Measurements from ENCODE around the gene DOK3. TPM values are rescaled to one million over a fixed set of nuclear protein-coding genes. Genes with fewer than 3 reads are reported as not detected.
A peak's percentile ranks its signal among the peaks of the same experiment; 100 is the strongest.

The DOK3 gene
- total and polyA plus RNA-seq, 2 of the 13 experiments (the other 11 are each of a cell fraction or from before 2014, with no cell fraction given): 1.4 to 1.5 TPM

DNA sequence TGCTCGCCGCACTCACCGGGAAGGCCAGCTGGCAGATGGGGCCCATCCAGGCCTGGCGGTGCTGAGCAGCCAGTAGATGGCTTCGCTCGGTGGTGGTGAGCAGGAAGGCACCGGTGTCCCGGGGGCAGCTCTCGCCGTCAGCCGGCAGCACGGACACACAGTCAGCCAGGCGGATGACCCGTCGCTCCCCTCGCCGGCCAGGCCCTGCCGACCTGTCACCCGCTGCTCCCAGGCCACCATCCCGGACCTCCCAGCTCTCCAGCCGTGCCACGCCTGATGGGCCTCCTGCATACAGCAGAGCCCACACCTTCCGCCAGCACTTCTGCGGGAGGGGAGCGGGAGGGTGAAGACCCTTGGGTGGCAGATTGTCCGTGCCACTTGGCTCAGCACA, 1.4 kb downstream of the DOK3 start:
- ATAC-seq (no peak), DNase-seq (ENCODE audit: low spot score) (no peak), FAIRE-seq (no peak)
- no peak overlapping the region for H2AFZ ChIP-seq (ENCODE audit: low read length)
- ChIA-PET CTCF (ENCODE audit: low intra/inter-chr PET ratio, low total read pairs) (no interaction called here), POLR2A (interaction anchor here (2.1 kb wide), 1 partner anchor 12 kb away, joined by 5 read pairs; no protein-coding TSS in a partner anchor)
- H3K4me3 ChIP-seq (replicated peaks in 1 of 3; ENCODE audit: insufficient read depth in 1 of 3, low read depth in 2 of 3, low read length in 3 of 3): no peak overlapping the region
- no TSS peak for BruUV-seq (replicated peaks)
- H3K79me2 ChIP-seq (ENCODE audit: insufficient read depth, low read length): no peaks in the 10 kb centered on the region
- in situ Hi-C loops (cut with HindIII; ENCODE audit: extremely low pct_ligation_motif_present, low pct_unique_long_range_greater_than_20kb) (no loop called here), intact Hi-C loops (cut with micrococcal nuclease; ENCODE audit: unreplicated experiment) (no loop called here)
- no peaks in the 10 kb centered on the region for H3K9me3 ChIP-seq (ENCODE audit: low read length)
- H3K27ac ChIP-seq (ENCODE audit: extremely low read length, insufficient read depth, low read length): no peak overlapping the region
- 0 out of 5 replicates have a peak, but pooled peaks cover 0 to under 1% of the 10 kb centered on the region in 2 experiments for H3K27me3 ChIP-seq (ENCODE audit: control insufficient read depth in 1 of 2, insufficient read depth in 2 of 2, low read length in 2 of 2)
- 92% methylated on average over 11 of the region's 26 CpGs for WGBS (ENCODE audit: low lambda C conversion rate)
- TF ChIP-seq RBFOX2 (IDR thresholded peaks at IDR 0.05; ENCODE audit: low read depth, low read length): peak; percentile 31; the same call in 1 of the 2 replicates
- TF ChIP-seq ZNF230 (CRISPR knock-in tag; IDR thresholded peaks at IDR 0.05): no peak
- H4K20me1 ChIP-seq (ENCODE audit: insufficient read depth, low read length): no peaks in the 10 kb centered on the region
- peaks cover 13 to 31% of the 10 kb centered on the region in 2 experiments; a peak in 4 of 5 replicates for H3K36me3 ChIP-seq (replicated peaks in 1 of 2; ENCODE audit: control insufficient read depth in 1 of 2, insufficient read depth in 2 of 2, low read length in 2 of 2)
- no peak overlapping the region for H3K4me2 ChIP-seq (ENCODE audit: low read depth, low read length)
- no peak overlapping the region for H3K9ac ChIP-seq (ENCODE audit: insufficient read depth, low read depth, low read length)
- H3K4me1 ChIP-seq (ENCODE audit: insufficient read depth, low read length): peaks cover 8% of the 10 kb centered on the region

DNA sequence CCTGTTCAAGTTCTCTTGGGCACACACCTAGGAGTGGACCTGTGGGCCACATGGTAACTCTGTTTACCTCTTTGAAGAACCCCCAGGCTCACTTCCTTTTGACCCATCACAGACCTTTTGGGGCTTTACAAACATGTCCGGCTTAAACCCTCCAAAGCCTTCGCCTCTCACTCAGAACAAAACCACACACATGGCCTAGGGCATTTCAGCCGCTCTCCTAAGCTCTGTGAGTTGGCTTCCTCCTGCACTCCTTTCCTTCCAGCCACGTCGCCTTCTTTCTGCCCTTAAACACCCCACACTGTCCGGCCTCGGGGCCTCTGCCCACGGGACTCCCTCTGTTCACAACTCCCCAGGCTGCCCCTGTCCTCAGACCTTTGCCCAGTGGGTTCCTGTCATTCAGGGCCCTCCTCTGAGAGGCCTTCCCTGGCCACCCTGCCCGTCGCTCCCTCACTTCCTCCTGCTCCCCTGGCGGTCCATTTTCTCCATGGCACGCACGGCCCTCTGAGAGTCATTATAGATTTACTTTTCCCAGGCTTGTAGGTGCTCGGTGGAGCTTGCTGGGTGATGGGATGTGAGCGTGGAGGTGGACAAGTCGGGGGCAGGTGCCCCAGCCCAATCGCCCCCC, 1.9 kb downstream of the DOK3 start:
- FAIRE-seq: no peak
- CTCF ChIA-PET (ENCODE audit: low intra/inter-chr PET ratio, low total read pairs): no interaction called here
- H3K9ac ChIP-seq (ENCODE audit: insufficient read depth, low read depth, low read length): no peak overlapping the region
- TF ChIP-seq RXRA (CRISPR knock-in tag; IDR thresholded peaks at IDR 0.05): no peak
- no peak for TF ChIP-seq BRCA1 (CRISPR knock-in tag; IDR thresholded peaks at IDR 0.05)
- TF ChIP-seq ZBTB7B (CRISPR knock-in tag; IDR thresholded peaks at IDR 0.05): no peak
- no peak for TF ChIP-seq ZNF207 (IDR thresholded peaks at IDR 0.05; ENCODE audit: borderline replicate concordance)
- TF ChIP-seq, protein P1, sequence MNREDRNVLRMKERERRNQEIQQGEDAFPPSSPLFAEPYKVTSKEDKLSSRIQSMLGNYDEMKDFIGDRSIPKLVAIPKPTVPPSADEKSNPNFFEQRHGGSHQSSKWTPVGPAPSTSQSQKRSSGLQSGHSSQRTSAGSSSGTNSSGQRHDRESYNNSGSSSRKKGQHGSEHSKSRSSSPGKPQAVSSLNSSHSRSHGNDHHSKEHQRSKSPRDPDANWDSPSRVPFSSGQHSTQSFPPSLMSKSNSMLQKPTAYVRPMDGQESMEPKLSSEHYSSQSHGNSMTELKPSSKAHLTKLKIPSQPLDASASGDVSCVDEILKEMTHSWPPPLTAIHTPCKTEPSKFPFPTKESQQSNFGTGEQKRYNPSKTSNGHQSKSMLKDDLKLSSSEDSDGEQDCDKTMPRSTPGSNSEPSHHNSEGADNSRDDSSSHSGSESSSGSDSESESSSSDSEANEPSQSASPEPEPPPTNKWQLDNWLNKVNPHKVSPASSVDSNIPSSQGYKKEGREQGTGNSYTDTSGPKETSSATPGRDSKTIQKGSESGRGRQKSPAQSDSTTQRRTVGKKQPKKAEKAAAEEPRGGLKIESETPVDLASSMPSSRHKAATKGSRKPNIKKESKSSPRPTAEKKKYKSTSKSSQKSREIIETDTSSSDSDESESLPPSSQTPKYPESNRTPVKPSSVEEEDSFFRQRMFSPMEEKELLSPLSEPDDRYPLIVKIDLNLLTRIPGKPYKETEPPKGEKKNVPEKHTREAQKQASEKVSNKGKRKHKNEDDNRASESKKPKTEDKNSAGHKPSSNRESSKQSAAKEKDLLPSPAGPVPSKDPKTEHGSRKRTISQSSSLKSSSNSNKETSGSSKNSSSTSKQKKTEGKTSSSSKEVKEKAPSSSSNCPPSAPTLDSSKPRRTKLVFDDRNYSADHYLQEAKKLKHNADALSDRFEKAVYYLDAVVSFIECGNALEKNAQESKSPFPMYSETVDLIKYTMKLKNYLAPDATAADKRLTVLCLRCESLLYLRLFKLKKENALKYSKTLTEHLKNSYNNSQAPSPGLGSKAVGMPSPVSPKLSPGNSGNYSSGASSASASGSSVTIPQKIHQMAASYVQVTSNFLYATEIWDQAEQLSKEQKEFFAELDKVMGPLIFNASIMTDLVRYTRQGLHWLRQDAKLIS (CRISPR knock-in tag; IDR thresholded peaks at IDR 0.05): no peak
- no peak for TF ChIP-seq EEA1 (CRISPR knock-in tag; IDR thresholded peaks at IDR 0.05; ENCODE audit: borderline replicate concordance)
- TF ChIP-seq ZNF24 (IDR thresholded peaks at IDR 0.05): no peak
- no peak for TF ChIP-seq ZNF3 (CRISPR knock-in tag; IDR thresholded peaks at IDR 0.05)
- TF ChIP-seq, protein P2, sequence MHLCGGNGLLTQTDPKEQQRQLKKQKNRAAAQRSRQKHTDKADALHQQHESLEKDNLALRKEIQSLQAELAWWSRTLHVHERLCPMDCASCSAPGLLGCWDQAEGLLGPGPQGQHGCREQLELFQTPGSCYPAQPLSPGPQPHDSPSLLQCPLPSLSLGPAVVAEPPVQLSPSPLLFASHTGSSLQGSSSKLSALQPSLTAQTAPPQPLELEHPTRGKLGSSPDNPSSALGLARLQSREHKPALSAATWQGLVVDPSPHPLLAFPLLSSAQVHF (CRISPR knock-in tag; IDR thresholded peaks at IDR 0.05): no peak
- no peak for TF ChIP-seq MATR3 (CRISPR knock-in tag; IDR thresholded peaks at IDR 0.05)
- no peak for TF ChIP-seq SNAPC2 (CRISPR knock-in tag; IDR thresholded peaks at IDR 0.05)
- no peak for TF ChIP-seq PAF1 (CRISPR knock-in tag; IDR thresholded peaks at IDR 0.05)
- no peak for TF ChIP-seq ZNF383 (CRISPR knock-in tag; IDR thresholded peaks at IDR 0.05; ENCODE audit: borderline replicate concordance)
- TF ChIP-seq KDM6A (CRISPR knock-in tag; IDR thresholded peaks at IDR 0.05; ENCODE audit: low read depth): no peak
- no peak for TF ChIP-seq NR2F2 (IDR thresholded peaks at IDR 0.05; ENCODE audit: borderline replicate concordance, low read depth)

More for the DNA sequence above, 1.9 kb downstream of the DOK3 start:
- ATAC-seq (no peak), DNase-seq (ENCODE audit: low spot score) (no peak)
- intact Hi-C loops (cut with micrococcal nuclease; ENCODE audit: unreplicated experiment): no loop called here
- Histone ChIP-seq H3K4me3 (replicated peaks in 1 of 3; ENCODE audit: insufficient read depth in 1 of 3, low read depth in 2 of 3, low read length in 3 of 3) (no peak overlapping the region), H3K4me2 (ENCODE audit: low read depth, low read length) (no peak overlapping the region), H3K27ac (ENCODE audit: extremely low read length, insufficient read depth, low read length) (no peak overlapping the region), H3K4me1 (ENCODE audit: insufficient read depth, low read length) (peaks cover 13% of the 10 kb centered on the region), H3K36me3 (replicated peaks in 1 of 2; ENCODE audit: control insufficient read depth in 1 of 2, insufficient read depth in 2 of 2, low read length in 2 of 2) (peaks cover 10 to 26% of the 10 kb centered on the region in 2 experiments; a peak in 4 of 5 replicates), H4K20me1 (ENCODE audit: insufficient read depth, low read length) (no peaks in the 10 kb centered on the region), H3K79me2 (ENCODE audit: insufficient read depth, low read length) (no peaks in the 10 kb centered on the region), H3K27me3 (ENCODE audit: control insufficient read depth in 1 of 2, insufficient read depth in 2 of 2, low read length in 2 of 2) (peaks cover under 1 to 5% of the 10 kb centered on the region in 2 experiments; a peak in 1 of 5 replicates), H3K9me3 (ENCODE audit: low read length) (no peaks in the 10 kb centered on the region), H2AFZ (ENCODE audit: low read length) (no peak overlapping the region)
- WGBS (ENCODE audit: low lambda C conversion rate): 83% methylated on average over 17 of the region's 17 CpGs
- POLR2A ChIA-PET: no interaction called here
- in situ Hi-C loops (cut with HindIII; ENCODE audit: extremely low pct_ligation_motif_present, low pct_unique_long_range_greater_than_20kb): no loop called here
- BruUV-seq (replicated peaks): no TSS peak
